Astrocyte (in vitro differentiated cells and primary cell): Measurements from ENCODE around the gene ABTB2. TPM values are rescaled to one million over a fixed set of nuclear protein-coding genes. Genes with fewer than 3 reads are reported as not detected.

Experiments used
- DNase-seq: peaks from one replicate; pipeline ENCODE4 v3.0.0-alpha.2; 2010; ENCODE audit warnings: low read depth
- FAIRE-seq: peaks from 2 replicates; lab custom pipeline; 2011; peaks lifted over from hg19 to GRCh38; lab: Jason Lieb, UNC
- H2AFZ ChIP-seq: 2 replicates; pipeline ENCODE4 v1.6.0; 2012; ENCODE audit warnings: low read depth, low read length, inconsistent platforms
- H3K27ac ChIP-seq: 2 replicates; pipeline ENCODE4 v1.5.1; 2011; ENCODE audit warnings: low read depth, low read length, inconsistent platforms
- H3K27me3 ChIP-seq: 2 replicates; pipeline ENCODE4 v1.6.0; 2011; ENCODE audit warnings: low read length, inconsistent platforms; ENCODE audit not compliant: insufficient read depth
- H3K36me3 ChIP-seq: 2 replicates; pipeline ENCODE4 v1.5.1; 2011; ENCODE audit warnings: low read length, inconsistent platforms; ENCODE audit not compliant: insufficient read depth
- H3K4me1 ChIP-seq: 2 replicates; pipeline ENCODE4 v1.5.1; 2011; ENCODE audit warnings: low read length, inconsistent platforms; ENCODE audit not compliant: insufficient read depth
- H3K4me2 ChIP-seq: 2 replicates; pipeline ENCODE4 v1.6.0; 2012; ENCODE audit warnings: low read length, inconsistent platforms
- H3K4me3 ChIP-seq: 2 replicates; pipeline ENCODE4 v1.5.1; 2011; ENCODE audit warnings: low read depth, mild to moderate bottlenecking, low read length, inconsistent platforms; ENCODE audit not compliant: insufficient read depth
- H3K79me2 ChIP-seq: 2 replicates; pipeline ENCODE4 v1.6.0; 2012; ENCODE audit warnings: mild to moderate bottlenecking, low read length, inconsistent platforms; ENCODE audit not compliant: insufficient read depth
- H3K9ac ChIP-seq: 2 replicates; pipeline ENCODE4 v1.6.0; 2012; ENCODE audit warnings: mild to moderate bottlenecking, low read length, inconsistent platforms
- H3K9me3 ChIP-seq: 2 replicates; pipeline ENCODE4 v1.5.1; 2012; ENCODE audit warnings: low read depth, mild to moderate bottlenecking, low read length, inconsistent platforms; ENCODE audit not compliant: insufficient read depth
- H4K20me1 ChIP-seq: 2 replicates; pipeline ENCODE4 v1.6.0; 2012; ENCODE audit warnings: low read length, inconsistent platforms; ENCODE audit not compliant: insufficient read depth
- H3K27ac Mint-ChIP-seq: one replicate; pipeline ENCODE4 v1.8.0; 2021; ENCODE audit warnings: mild to moderate bottlenecking, mixed read lengths; ENCODE audit not compliant: unreplicated experiment
- H3K27me3 Mint-ChIP-seq: one replicate; pipeline ENCODE4 v1.8.0; 2021; ENCODE audit warnings: low read depth, mixed read lengths; ENCODE audit not compliant: unreplicated experiment
- H3K36me3 Mint-ChIP-seq: one replicate; pipeline ENCODE4 v1.8.0; 2021; ENCODE audit warnings: low read depth, mixed read lengths; ENCODE audit not compliant: unreplicated experiment
- H3K4me1 Mint-ChIP-seq: one replicate; pipeline ENCODE4 v1.8.0; 2021; ENCODE audit warnings: low read depth, mixed read lengths; ENCODE audit not compliant: unreplicated experiment
- H3K4me3 Mint-ChIP-seq: one replicate; pipeline ENCODE4 v1.8.0; 2021; ENCODE audit warnings: mild to moderate bottlenecking, moderate library complexity, mixed read lengths; ENCODE audit not compliant: unreplicated experiment
- H3K9me3 Mint-ChIP-seq: one replicate; pipeline ENCODE4 v1.8.0; 2021; ENCODE audit warnings: mild to moderate bottlenecking, mixed read lengths; ENCODE audit not compliant: unreplicated experiment
- CTCF ChIP-seq: IDR thresholded peaks from 2 replicates; pipeline ENCODE4 v1.5.1; 2011; ENCODE audit warnings: low read depth, mild to moderate bottlenecking, inconsistent platforms, low read length, moderate library complexity; ENCODE audit not compliant: insufficient read depth
- EZH2 ChIP-seq: IDR thresholded peaks from 2 replicates; pipeline ENCODE4 v1.6.1; 2012; ENCODE audit warnings: mild to moderate bottlenecking, low read length, inconsistent platforms; ENCODE audit not compliant: insufficient read depth
- total RNA-seq: library from RNA; stranded (reverse); gene quantifications from 2 replicates; pipeline ENCODE4 v1.2.1, GENCODE V29; 2021

Gene ABTB2
- total RNA-seq, 1 donor from 2014 or later = 14.1 TPM

GRCh38 chr11:34174412-34175041, 183.3 kb downstream of the ABTB2 start:
- Mint-ChIP-seq H3K4me1 (peaks cover 14% of the 10 kb centered on the region), H3K9me3 (no peaks in the 10 kb centered on the region), H3K27ac (no peak overlapping the region), H3K4me3 (no peak overlapping the region), H3K27me3 (peaks cover 2% of the 10 kb centered on the region), H3K36me3 (peaks cover 7% of the 10 kb centered on the region)
- H3K9ac ChIP-seq = peak overlapping the region; percentile 28
- no peaks in the 10 kb centered on the region for H3K36me3 ChIP-seq
- H3K27ac ChIP-seq = no peak overlapping the region
- H3K4me3 ChIP-seq = peak overlapping the region; percentile 8
- peak overlapping the region; percentile 78 for H3K4me2 ChIP-seq
- FAIRE-seq = no peak
- H2AFZ ChIP-seq = peak overlapping the region; percentile 15
- no peaks in the 10 kb centered on the region for H3K27me3 ChIP-seq
- H3K4me1 ChIP-seq = peaks cover 4% of the 10 kb centered on the region
- TF ChIP-seq EZH2 = no peak
- TF ChIP-seq CTCF = peak; percentile 67
- no peaks in the 10 kb centered on the region for H3K79me2 ChIP-seq
- peaks cover 20% of the 10 kb centered on the region for H4K20me1 ChIP-seq
- no peaks in the 10 kb centered on the region for H3K9me3 ChIP-seq
- no peak for DNase-seq

GRCh38 chr11:34173050-34173449, 184.8 kb downstream of the ABTB2 start:
- no peak overlapping the region for H3K4me3 Mint-ChIP-seq
- H3K4me3 ChIP-seq = no peak overlapping the region
- FAIRE-seq (no peak), DNase-seq (no peak)
- no peaks in the 10 kb centered on the region for H3K9me3 ChIP-seq
- no peak for TF ChIP-seq CTCF
- TF ChIP-seq EZH2 = no peak
- peaks cover 2% of the 10 kb centered on the region for H3K27me3 Mint-ChIP-seq
- peaks cover 5% of the 10 kb centered on the region for H3K36me3 Mint-ChIP-seq
- peaks cover 4% of the 10 kb centered on the region for H3K4me1 ChIP-seq
- no peaks in the 10 kb centered on the region for H3K27me3 ChIP-seq
- no peak overlapping the region for H2AFZ ChIP-seq
- H3K27ac Mint-ChIP-seq = no peak overlapping the region
- peaks cover 20% of the 10 kb centered on the region for H4K20me1 ChIP-seq
- no peak overlapping the region for H3K4me2 ChIP-seq
- H3K9me3 Mint-ChIP-seq = no peaks in the 10 kb centered on the region
- H3K79me2 ChIP-seq = no peaks in the 10 kb centered on the region
- H3K9ac ChIP-seq = no peak overlapping the region
- H3K4me1 Mint-ChIP-seq = peaks cover 22% of the 10 kb centered on the region
- H3K36me3 ChIP-seq = no peaks in the 10 kb centered on the region
- H3K27ac ChIP-seq = no peak overlapping the region

- H3K27ac ChIP-seq = no peak overlapping the region
- H3K9me3 ChIP-seq = no peaks in the 10 kb centered on the region
- peaks cover 3% of the 10 kb centered on the region for H3K4me1 ChIP-seq
- Mint-ChIP-seq H3K9me3 (no peaks in the 10 kb centered on the region), H3K4me3 (no peak overlapping the region), H3K36me3 (peaks cover 18% of the 10 kb centered on the region), H3K4me1 (peaks cover 15% of the 10 kb centered on the region), H3K27me3 (peaks cover 2% of the 10 kb centered on the region), H3K27ac (peak overlapping the region; percentile 49)
- no peak for DNase-seq
- TF ChIP-seq CTCF (no peak), EZH2 (no peak)
- H3K9ac ChIP-seq = no peak overlapping the region
- FAIRE-seq = no peak
- peaks cover 19% of the 10 kb centered on the region for H4K20me1 ChIP-seq
- no peaks in the 10 kb centered on the region for H3K79me2 ChIP-seq
- H3K4me2 ChIP-seq = no peak overlapping the region
- no peaks in the 10 kb centered on the region for H3K36me3 ChIP-seq
- no peaks in the 10 kb centered on the region for H3K27me3 ChIP-seq
- no peak overlapping the region for H3K4me3 ChIP-seq
- no peak overlapping the region for H2AFZ ChIP-seq
Measured at GRCh38 chr11:34169686-34170085, 188.1 kb downstream of the ABTB2 start.
